H1 (cell line): ENCODE measurements around the gene ACAP3. TPM values are rescaled to one million over a fixed set of nuclear protein-coding genes. Genes with fewer than 3 reads are reported as not detected.

Source experiments
- ATF2 ChIP-seq: IDR thresholded peaks from 2 replicates; pipeline ENCODE4 v1.6.1; 2012; ENCODE audit warnings: low read length, inconsistent platforms
- CBX5 ChIP-seq: fragments of 300-800, 300-1000 bp; sonication (generic); IDR thresholded peaks from 2 replicates; pipeline ENCODE4 v1.7.1; 2016; ENCODE audit warnings: antibody characterized with exemption, low read length, low read depth
- CHD7 ChIP-seq: fragments of 300-600 bp; sonication (generic); IDR thresholded peaks from 2 replicates; pipeline ENCODE4 v1.7.1; 2012; ENCODE audit warnings: low read length, moderate library complexity, mild to moderate bottlenecking, inconsistent platforms; ENCODE audit not compliant: insufficient replicate concordance
- JUND ChIP-seq: IDR thresholded peaks from 2 replicates; pipeline ENCODE4 v1.6.1; 2011; ENCODE audit warnings: mild to moderate bottlenecking, improper control_type of control experiment, low read length
- MAFK ChIP-seq: IDR thresholded peaks from 2 replicates; pipeline ENCODE4 v1.6.1; 2012; ENCODE audit warnings: low read depth, mild to moderate bottlenecking, improper control_type of control experiment, low read length
- RFX5 ChIP-seq: IDR thresholded peaks from 2 replicates; pipeline ENCODE4 v1.6.1; 2011; ENCODE audit warnings: low read depth, low read length, improper control_type of control experiment, borderline replicate concordance
- TEAD4 ChIP-seq: IDR thresholded peaks from 2 replicates; pipeline ENCODE4 v1.6.1; 2012; ENCODE audit warnings: low read depth, low read length, inconsistent platforms, mixed read lengths
- YY1 ChIP-seq: IDR thresholded peaks from 2 replicates; pipeline ENCODE4 v1.6.1; 2011; ENCODE audit warnings: low read depth, mild to moderate bottlenecking, low read length
- polyA plus RNA-seq, 7 experiments: library from polyadenylated mRNA; depleted of rRNA in 3 of 7; stranded (reverse) in 5 of 7; unstranded in 2 of 7; fragments of >200 nt in 5 of 7; fragments of 200-250 nt in 2 of 7; gene quantifications; 1 replicate in 5 of 7; 2 replicates in 1 of 7; 4 replicates in 1 of 7; pipeline versions ENCODE4 v1.2.1 to v1.2.3, GENCODE V29; 2011 to 2013; ENCODE audit warnings: missing spikeins in 2 of 7, mixed read lengths in 2 of 7
- total RNA-seq: library from RNA; stranded (reverse); fragmentation: NEBNext Ultra II Directional; extraction: Animal tissue kit (Norgen Biotek cat#: 25700); gene quantifications from 2 replicates; pipeline ENCODE4 v1.2.1, GENCODE V29; 2021

The ACAP3 gene
- total and polyA plus RNA-seq, 2 of the 8 experiments (the other 6 are each of a cell fraction or from before 2014, with no cell fraction given), result 14.8 to 28.3 TPM

- TF ChIP-seq CHD7 (no peak), CBX5 (no peak), YY1 (peak; percentile 97), ATF2 (no peak), MAFK (no peak), RFX5 (no peak), JUND (no peak), TEAD4 (no peak)
Measured at GRCh38 chr1:1273512-1274298, 34.0 kb downstream of the ACAP3 start, which contains the start of gene UBE2J2 (continued).
